Activated T-cell treated with anti-CD3 and anti-CD28 coated beads, Interleukin-2, amount 50 U/mL, for 24 hours (primary cell): ENCODE measurements around the gene DEPDC1B.
A peak's percentile ranks its signal among the peaks of the same experiment; 100 is the strongest.
"Not testable (repeated sequence)": the region's sequence is repeated elsewhere in the genome, so short reads cannot be mapped to it uniquely, and the experiment has no call there.

Source experiments
- DNase-seq: peaks from one replicate; pipeline ENCODE4 v3.0.0-alpha.2; 2020
- H3K27ac Mint-ChIP-seq: 2 replicates; pipeline ENCODE4 v1.8.0; 2020; ENCODE audit warnings: mild to moderate bottlenecking, mixed read lengths
- H3K27me3 Mint-ChIP-seq: 2 replicates; pipeline ENCODE4 v1.8.0; 2020; ENCODE audit warnings: mixed read lengths
- H3K36me3 Mint-ChIP-seq: 2 replicates; pipeline ENCODE4 v1.8.0; 2020; ENCODE audit warnings: low read depth, mixed read lengths
- H3K4me1 Mint-ChIP-seq: 2 replicates; pipeline ENCODE4 v1.8.0; 2020; ENCODE audit warnings: low read depth, mixed read lengths
- H3K4me3 Mint-ChIP-seq: 2 replicates; pipeline ENCODE4 v1.8.0; 2020; ENCODE audit warnings: mild to moderate bottlenecking, moderate library complexity, mixed read lengths
- H3K9me3 Mint-ChIP-seq: 2 replicates; pipeline ENCODE4 v1.8.0; 2020; ENCODE audit warnings: mixed read lengths

Gene DEPDC1B, protein sequence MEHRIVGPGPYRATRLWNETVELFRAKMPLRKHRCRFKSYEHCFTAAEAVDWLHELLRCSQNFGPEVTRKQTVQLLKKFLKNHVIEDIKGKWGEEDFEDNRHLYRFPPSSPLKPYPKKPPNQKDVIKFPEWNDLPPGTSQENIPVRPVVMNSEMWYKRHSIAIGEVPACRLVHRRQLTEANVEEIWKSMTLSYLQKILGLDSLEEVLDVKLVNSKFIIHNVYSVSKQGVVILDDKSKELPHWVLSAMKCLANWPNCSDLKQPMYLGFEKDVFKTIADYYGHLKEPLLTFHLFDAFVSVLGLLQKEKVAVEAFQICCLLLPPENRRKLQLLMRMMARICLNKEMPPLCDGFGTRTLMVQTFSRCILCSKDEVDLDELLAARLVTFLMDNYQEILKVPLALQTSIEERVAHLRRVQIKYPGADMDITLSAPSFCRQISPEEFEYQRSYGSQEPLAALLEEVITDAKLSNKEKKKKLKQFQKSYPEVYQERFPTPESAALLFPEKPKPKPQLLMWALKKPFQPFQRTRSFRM

GRCh38 chr5:60699609-60700415 is at the start of gene DEPDC1B:
Gene DEPDC1B (minus strand): TSS chr5:60700166. CDS start chr5:60700093, 73 bp downstream.
- peak within 1 kb of the TSS; percentile 86 for H3K4me3 Mint-ChIP-seq

DNA sequence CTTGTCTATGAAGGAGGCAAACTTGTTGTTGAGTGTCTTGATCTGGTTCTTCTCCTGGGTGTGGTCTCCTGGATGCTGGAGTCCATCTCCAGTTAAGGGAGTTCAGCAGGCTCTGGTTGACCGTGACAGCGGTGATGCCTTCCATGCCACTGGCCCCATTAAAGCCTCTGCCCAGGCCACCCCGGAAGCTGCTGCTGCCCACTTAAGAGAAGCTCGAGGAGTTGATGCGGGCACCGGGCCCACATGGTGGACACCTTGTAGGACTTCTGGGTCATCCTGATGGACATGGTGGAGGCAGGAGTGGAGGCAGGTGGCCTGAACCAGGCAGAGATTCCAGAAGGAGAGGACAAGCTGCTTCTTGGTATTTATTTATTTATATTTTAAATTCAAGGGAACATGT is 44.7 kb upstream of the DEPDC1B start:
- Mint-ChIP-seq H3K9me3 (peaks cover 9% of the 10 kb centered on the region), H3K36me3 (no peaks in the 10 kb centered on the region), H3K27me3 (peaks cover 3% of the 10 kb centered on the region), H3K4me1 (no peaks in the 10 kb centered on the region), H3K4me3 (no peak overlapping the region), H3K27ac (no peak overlapping the region)
- no peak for DNase-seq

More at GRCh38 chr5:60699609-60700415, at the start of gene DEPDC1B:
- H3K27ac Mint-ChIP-seq: peak within 1 kb of the TSS; percentile 90
- no peaks in the 10 kb centered on the region for H3K9me3 Mint-ChIP-seq
- peaks cover 7% of the 10 kb centered on the region for H3K27me3 Mint-ChIP-seq
- peaks cover 16% of the 10 kb centered on the region for H3K4me1 Mint-ChIP-seq
- peak; percentile 93 for DNase-seq
- peaks cover 5% of the 10 kb centered on the region for H3K36me3 Mint-ChIP-seq

DNA sequence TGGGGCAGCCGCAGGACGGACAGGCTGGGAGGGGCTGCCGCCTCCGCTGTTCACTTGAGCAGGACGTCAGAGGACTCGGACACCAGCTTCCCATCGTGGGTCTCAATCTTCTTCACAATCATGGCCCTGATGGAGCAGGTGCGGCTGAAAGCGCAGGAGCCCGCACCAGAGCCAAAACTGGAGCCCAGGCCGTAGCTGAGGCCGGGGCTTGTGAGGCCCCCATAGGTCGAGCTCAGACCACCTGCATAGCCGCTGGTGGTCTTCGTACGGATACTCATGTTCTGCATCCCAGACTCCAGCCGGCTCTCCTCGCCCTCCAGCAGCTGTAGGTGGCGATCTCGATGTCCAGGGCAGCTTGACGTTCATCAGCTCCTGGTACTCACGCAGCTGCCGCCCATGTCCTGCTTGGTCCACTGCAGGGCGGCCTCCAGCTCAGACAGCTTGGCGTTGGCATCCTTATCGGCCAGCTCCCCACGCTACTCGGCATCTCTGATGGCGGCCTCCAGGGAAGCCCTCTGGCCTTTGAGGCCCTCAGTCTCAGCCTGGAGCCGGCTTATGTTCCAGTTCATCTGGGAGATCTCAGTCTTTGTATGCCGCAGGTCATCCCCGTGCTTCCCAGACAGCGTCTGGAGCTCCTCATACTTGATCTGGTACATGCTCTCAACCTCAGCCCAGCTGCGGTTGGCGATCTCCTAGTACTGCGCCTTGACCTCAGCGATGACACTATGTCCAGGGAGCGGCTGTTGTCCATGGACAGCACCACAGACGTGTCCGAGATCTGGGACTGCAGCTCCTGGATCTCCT is 43.7 kb upstream of the DEPDC1B start:
- Mint-ChIP-seq H3K36me3 (no peaks in the 10 kb centered on the region), H3K27ac (no peak overlapping the region)

DNA sequence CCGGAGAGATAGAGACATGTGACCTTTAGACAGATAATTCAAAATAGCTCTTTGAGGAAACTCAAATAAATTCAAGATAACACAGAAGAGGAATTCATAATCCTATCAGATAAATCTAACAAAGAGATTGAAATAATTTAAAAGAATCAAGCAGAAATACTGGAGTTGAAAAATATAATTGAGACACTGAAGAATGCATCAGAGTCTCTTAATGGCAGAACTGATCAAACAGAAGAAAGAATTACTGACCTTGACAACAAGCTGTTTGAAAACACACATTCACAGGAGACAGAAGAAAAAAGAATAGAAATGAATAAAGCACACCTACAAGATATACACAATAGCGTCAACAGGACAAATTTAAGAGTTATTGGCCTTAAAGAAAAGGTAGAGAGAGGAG is 40.4 kb upstream of the DEPDC1B start:
- H3K36me3 Mint-ChIP-seq: no peaks in the 10 kb centered on the region
- no peaks in the 10 kb centered on the region for H3K4me1 Mint-ChIP-seq
- H3K4me3 Mint-ChIP-seq: no peak overlapping the region
- peaks cover 7% of the 10 kb centered on the region for H3K27me3 Mint-ChIP-seq
- no peak overlapping the region for H3K27ac Mint-ChIP-seq
- peaks cover 11% of the 10 kb centered on the region for H3K9me3 Mint-ChIP-seq
- DNase-seq: no peak

More for the DNA sequence above, 43.7 kb upstream of the DEPDC1B start:
- H3K4me3 Mint-ChIP-seq: no peak overlapping the region
- H3K4me1 Mint-ChIP-seq: no peaks in the 10 kb centered on the region
- no peak for DNase-seq
- peaks cover 3% of the 10 kb centered on the region for H3K27me3 Mint-ChIP-seq
- peaks cover 11% of the 10 kb centered on the region for H3K9me3 Mint-ChIP-seq

DNA sequence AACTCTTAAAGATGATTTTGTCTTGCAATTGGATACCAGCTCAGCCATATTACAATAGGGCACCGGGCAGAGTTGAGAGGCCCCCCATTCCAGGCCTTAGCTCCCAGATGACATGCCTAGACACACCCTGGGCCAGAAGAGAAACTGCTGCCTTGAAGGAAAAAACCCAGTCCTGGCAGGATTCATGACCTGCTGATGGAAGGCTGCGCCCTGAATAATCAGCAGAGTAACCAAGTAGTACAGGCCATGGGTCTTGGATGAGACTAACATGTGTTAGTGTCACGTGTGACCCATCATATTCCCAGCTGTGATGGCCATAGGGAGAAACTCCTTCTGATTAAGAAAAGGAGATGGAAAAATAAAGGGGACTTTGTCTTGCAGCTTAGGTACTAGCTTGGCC is 39.0 kb upstream of the DEPDC1B start:
- Mint-ChIP-seq H3K27me3 (peaks cover 7% of the 10 kb centered on the region), H3K36me3 (no peaks in the 10 kb centered on the region), H3K4me1 (no peaks in the 10 kb centered on the region), H3K4me3 (no peak overlapping the region), H3K27ac (no peak overlapping the region), H3K9me3 (peaks cover 11% of the 10 kb centered on the region)
- no peak for DNase-seq

GRCh38 chr5:60738461-60738860 is 38.5 kb upstream of the DEPDC1B start:
- Mint-ChIP-seq H3K27ac (no peak overlapping the region), H3K4me1 (no peaks in the 10 kb centered on the region), H3K27me3 (peaks cover 7% of the 10 kb centered on the region), H3K36me3 (no peaks in the 10 kb centered on the region), H3K4me3 (no peak overlapping the region), H3K9me3 (peaks cover 11% of the 10 kb centered on the region)
- DNase-seq: no peak

DNA sequence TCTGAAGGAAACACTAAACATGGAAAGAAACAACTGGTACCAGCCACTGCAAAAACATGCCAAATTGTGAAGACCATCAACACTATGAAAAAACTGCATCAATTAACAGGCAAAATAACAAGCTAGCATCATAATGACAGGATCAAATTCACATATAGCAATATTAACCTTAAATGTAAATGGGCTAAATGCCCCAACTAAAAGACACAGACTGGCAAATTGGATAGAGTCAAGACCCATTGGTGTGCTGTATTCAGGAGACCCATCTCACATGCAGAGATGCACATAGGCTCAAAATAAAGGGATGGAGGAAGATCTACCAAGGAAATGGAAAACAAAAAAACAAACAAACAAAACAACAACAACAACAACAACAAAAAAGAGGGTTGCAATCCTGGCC is 30.9 kb upstream of the DEPDC1B start:
- H3K27ac Mint-ChIP-seq, H3K4me3 Mint-ChIP-seq, H3K9me3 Mint-ChIP-seq, H3K4me1 Mint-ChIP-seq, H3K36me3 Mint-ChIP-seq, DNase-seq: not testable (repeated sequence)
- peaks cover 19% of the 10 kb centered on the region for H3K27me3 Mint-ChIP-seq

DNA sequence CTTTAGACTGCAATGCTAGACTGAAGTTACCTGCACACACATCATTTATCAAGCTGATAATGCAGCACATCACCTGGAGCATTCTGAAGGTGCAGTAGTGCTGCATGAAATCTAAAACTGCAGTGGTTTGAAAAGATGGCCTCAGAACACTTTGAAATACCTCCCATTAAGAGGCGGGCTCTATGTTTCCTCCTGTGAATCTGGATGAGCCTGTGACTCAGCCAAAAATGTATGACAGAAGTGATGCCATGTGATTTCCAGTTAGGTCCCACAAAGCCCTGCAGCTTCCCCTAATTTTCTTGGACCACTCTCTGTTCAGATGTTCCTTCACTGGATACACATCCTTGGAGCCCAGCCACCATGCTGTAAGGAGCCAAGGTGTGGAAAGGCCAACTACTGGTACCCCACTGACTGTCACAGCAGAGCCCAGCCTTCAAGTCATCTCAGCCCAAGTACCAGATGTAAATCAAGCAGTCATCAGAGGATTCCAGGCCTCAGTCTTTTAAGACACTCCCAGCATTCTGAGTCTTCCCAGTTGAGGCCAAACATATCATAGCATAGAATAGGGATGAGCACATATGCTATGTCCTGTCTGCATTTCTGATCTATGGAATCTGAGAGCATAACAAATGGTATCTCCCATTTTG is 27.2 kb upstream of the DEPDC1B start:
- H3K9me3 Mint-ChIP-seq: no peaks in the 10 kb centered on the region
- H3K27ac Mint-ChIP-seq: no peak overlapping the region
- peaks cover 30% of the 10 kb centered on the region for H3K27me3 Mint-ChIP-seq
- no peaks in the 10 kb centered on the region for H3K36me3 Mint-ChIP-seq
- DNase-seq: no peak
- no peaks in the 10 kb centered on the region for H3K4me1 Mint-ChIP-seq
- H3K4me3 Mint-ChIP-seq: no peak overlapping the region

DNA sequence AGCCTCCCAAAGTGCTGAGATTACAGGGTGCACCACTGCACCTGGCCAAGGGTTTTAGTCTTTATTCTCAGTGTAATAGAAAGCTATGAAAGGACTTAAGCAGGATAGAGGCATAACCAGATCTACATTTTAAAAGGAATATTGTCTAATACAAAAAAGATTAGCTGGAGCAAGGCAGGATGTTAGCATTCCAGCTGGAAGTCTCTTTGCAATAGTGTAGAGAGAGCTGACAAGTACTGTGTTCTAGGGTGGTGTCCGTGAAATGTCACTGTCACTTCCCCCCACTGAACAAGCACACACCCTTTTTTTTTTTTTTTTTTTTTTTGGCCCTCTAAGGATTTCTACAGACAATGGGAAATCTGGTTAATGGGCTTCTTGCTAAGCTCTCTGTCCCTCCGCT is 24.2 kb upstream of the DEPDC1B start:
- Mint-ChIP-seq H3K4me3 (no peak overlapping the region), H3K4me1 (no peaks in the 10 kb centered on the region), H3K27ac (no peak overlapping the region), H3K27me3 (peaks cover 36% of the 10 kb centered on the region), H3K9me3 (no peaks in the 10 kb centered on the region), H3K36me3 (no peaks in the 10 kb centered on the region)
- no peak for DNase-seq

GRCh38 chr5:60722416-60722815 is 22.4 kb upstream of the DEPDC1B start:
- DNase-seq: no peak
- Mint-ChIP-seq H3K36me3 (no peaks in the 10 kb centered on the region), H3K4me1 (no peaks in the 10 kb centered on the region), H3K27ac (no peak overlapping the region), H3K4me3 (no peak overlapping the region), H3K27me3 (peaks cover 34% of the 10 kb centered on the region), H3K9me3 (no peaks in the 10 kb centered on the region)

- H3K4me3 Mint-ChIP-seq: no peak overlapping the region
- DNase-seq: no peak
- H3K27ac Mint-ChIP-seq: no peak overlapping the region
- no peaks in the 10 kb centered on the region for H3K4me1 Mint-ChIP-seq
- no peaks in the 10 kb centered on the region for H3K36me3 Mint-ChIP-seq
- H3K9me3 Mint-ChIP-seq: no peaks in the 10 kb centered on the region
- H3K27me3 Mint-ChIP-seq: peaks cover 43% of the 10 kb centered on the region
Measured at GRCh38 chr5:60719329-60719728, 19.4 kb upstream of the DEPDC1B start.

DNA sequence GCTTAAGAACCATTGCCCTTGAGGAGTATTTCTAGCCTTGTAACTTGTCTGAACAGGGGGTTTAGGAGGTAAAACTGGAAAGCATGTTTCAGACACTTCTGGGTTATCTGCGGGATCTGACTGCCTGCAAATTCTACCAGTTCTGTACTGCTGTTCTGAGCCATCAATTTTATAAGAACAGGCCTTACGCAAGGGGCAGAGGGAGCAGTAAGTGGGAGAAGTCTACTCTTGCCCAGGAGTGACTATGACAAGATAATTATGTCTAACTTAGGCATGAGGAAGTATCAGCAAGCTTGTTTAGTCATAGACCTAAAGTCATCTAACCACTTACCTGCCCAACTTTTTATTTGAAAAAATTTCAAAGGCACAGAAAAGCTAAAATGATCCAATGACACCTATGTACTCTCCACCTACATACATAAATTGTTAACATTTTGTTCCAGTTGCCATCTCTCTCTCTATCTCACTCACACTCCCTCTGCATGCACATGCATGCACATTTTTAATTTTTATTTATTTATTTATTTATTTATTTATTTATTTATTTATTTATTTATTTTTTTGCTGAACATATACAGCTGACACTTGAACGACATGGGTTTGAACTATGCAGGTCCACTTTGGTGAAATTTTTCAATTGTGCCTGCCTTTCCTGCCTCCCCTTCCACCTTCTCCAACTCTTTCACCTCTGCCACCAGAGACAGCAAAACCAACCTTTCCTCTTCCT is 18.4 kb upstream of the DEPDC1B start:
- no peaks in the 10 kb centered on the region for H3K36me3 Mint-ChIP-seq
- H3K4me3 Mint-ChIP-seq: no peak overlapping the region
- H3K27ac Mint-ChIP-seq: no peak overlapping the region
- H3K27me3 Mint-ChIP-seq: peaks cover 45% of the 10 kb centered on the region
- no peaks in the 10 kb centered on the region for H3K4me1 Mint-ChIP-seq
- H3K9me3 Mint-ChIP-seq: no peaks in the 10 kb centered on the region
- no peak for DNase-seq

DNA sequence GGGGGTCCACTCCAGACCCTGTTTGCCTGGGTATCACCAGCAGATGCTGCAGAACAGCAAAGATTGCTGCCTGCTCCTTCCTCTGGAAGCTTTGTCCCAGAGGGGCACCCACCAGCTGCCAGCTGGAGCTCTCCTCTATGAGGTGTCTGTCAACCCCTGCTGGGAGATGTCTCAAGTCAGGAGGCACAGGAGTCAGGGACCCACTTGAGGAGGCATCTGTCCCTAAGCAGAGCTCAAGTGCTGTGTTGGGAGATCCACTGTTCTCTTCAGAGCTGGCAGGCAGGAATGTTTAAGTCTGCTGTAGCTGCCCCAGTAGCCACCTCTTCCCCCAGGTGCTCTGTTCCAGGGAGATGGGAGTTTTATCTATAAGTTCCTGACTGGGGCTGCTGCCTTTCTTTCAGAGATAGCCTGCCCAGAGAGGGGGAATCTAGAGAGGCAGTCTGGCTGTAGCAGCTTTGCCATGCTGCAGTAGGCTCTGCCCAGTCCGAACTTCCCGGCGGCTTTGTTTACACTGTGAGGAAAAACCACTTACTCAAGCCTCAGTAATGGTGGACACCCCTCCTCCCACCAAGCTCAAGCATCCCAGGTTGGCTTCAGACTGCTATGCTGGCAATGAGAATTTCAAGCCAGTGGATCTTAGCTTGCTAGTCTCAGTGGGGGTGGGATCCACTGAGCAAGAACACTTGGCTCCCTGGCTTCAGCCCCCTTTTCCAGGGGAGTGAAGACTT is 15.4 kb upstream of the DEPDC1B start:
- H3K27ac Mint-ChIP-seq, DNase-seq, H3K9me3 Mint-ChIP-seq, H3K4me3 Mint-ChIP-seq, H3K36me3 Mint-ChIP-seq, H3K4me1 Mint-ChIP-seq: not testable (repeated sequence)
- peaks cover 50% of the 10 kb centered on the region for H3K27me3 Mint-ChIP-seq
